OCI-LY7 (cell line): Measurements from ENCODE around the gene BTBD18.

Source experiments
- CTCF ChIP-seq: fragments of 200-600 bp; sonication (generic); conservative IDR thresholded peaks from 2 replicates; pipeline ENCODE4 v1.5.1; 2014; ENCODE audit warnings: mild to moderate bottlenecking, antibody characterized with exemption, low read length, moderate library complexity, mixed read lengths
- EZH2phosphoT487 ChIP-seq: fragments of 200-600 bp; sonication (generic); IDR thresholded peaks from 2 replicates; pipeline ENCODE4 v1.6.1; 2018; ENCODE audit warnings: low read depth, borderline replicate concordance, mild to moderate bottlenecking, mixed run types, antibody characterized with exemption, low read length, moderate library complexity, mixed read lengths

- no peak for TF ChIP-seq CTCF
- TF ChIP-seq EZH2phosphoT487: no peak
Measured at GRCh38 chr11:57763568-57763967, 11.9 kb upstream of the BTBD18 start.
